CD14-positive monocyte (primary cell): ENCODE data around the gene C4orf51. TPM values are rescaled to one million over a fixed set of nuclear protein-coding genes. Genes with fewer than 3 reads are reported as not detected.

Source experiments
- DNase-seq, 3 donors: peaks; one replicate each; pipeline ENCODE4 v3.0.0-alpha.2; 2011 to 2022
- H2AFZ ChIP-seq: 2 replicates; pipeline ENCODE4 v1.6.0; 2012; ENCODE audit warnings: mild to moderate bottlenecking, low read depth, low read length, inconsistent platforms; ENCODE audit not compliant: insufficient read depth, poor library complexity, severe bottlenecking
- H3K27ac ChIP-seq, 2 donors: 1 replicate in 1 of 2; 2 replicates in 1 of 2; pipeline ENCODE4 v1.5.1; 2012 to 2013; ENCODE audit warnings: low read length in 2 of 2, control low read depth in 1 of 2, inconsistent platforms in 1 of 2, low read depth in 1 of 2, mild to moderate bottlenecking in 1 of 2
- H3K27me3 ChIP-seq, 2 donors: one replicate each; pipeline versions ENCODE4 v1.6.0 to v1.6.1; 2011 to 2013; ENCODE audit warnings: low read length in 2 of 2; ENCODE audit not compliant: control insufficient read depth in 2 of 2, insufficient read depth in 2 of 2
- H3K36me3 ChIP-seq, 2 donors: replicated peaks in 1 of 2; 1 replicate in 1 of 2; 2 replicates in 1 of 2; pipeline versions ENCODE4 v1.5.1 to v1.6.1; 2012 to 2013; ENCODE audit warnings: low read length in 2 of 2, control low read depth in 1 of 2, inconsistent platforms in 1 of 2, mild to moderate bottlenecking in 1 of 2; ENCODE audit not compliant: insufficient read depth in 2 of 2, control insufficient read depth in 1 of 2
- H3K4me1 ChIP-seq, 2 donors: 1 replicate in 1 of 2; 2 replicates in 1 of 2; pipeline versions ENCODE4 v1.5.1 to v1.6.1; 2012 to 2013; ENCODE audit warnings: low read length in 2 of 2, control low read depth in 1 of 2, inconsistent platforms in 1 of 2, mild to moderate bottlenecking in 1 of 2, moderate library complexity in 1 of 2; ENCODE audit not compliant: insufficient read depth in 2 of 2, control insufficient read depth in 1 of 2
- H3K4me2 ChIP-seq: replicated peaks from 2 replicates; pipeline ENCODE3; 2012; ENCODE audit warnings: low read length, moderate library complexity, mild to moderate bottlenecking; ENCODE audit not compliant: poor library complexity, severe bottlenecking; ENCODE audit errors: extremely low read depth
- H3K4me3 ChIP-seq, 3 experiments: fragments of 200-600 bp in 1 of 3; sonication (generic) in 1 of 3; replicated peaks in 1 of 3; 1 replicate in 2 of 3; 2 replicates in 1 of 3; pipeline ENCODE4 v1.5.1; 2011 to 2013; ENCODE audit warnings: low read length in 3 of 3, mild to moderate bottlenecking in 3 of 3, control low read depth in 2 of 3, low read depth in 2 of 3, inconsistent platforms in 1 of 3, moderate library complexity in 1 of 3
- H3K79me2 ChIP-seq: 2 replicates; pipeline ENCODE4 v1.6.0; 2012; ENCODE audit warnings: mild to moderate bottlenecking, control low read depth, inconsistent platforms, low read length, moderate library complexity; ENCODE audit not compliant: insufficient read depth
- H3K9ac ChIP-seq: 2 replicates; pipeline ENCODE4 v1.6.0; 2017; ENCODE audit warnings: low read length, mild to moderate bottlenecking; ENCODE audit not compliant: insufficient read depth, poor library complexity, severe bottlenecking
- H3K9me3 ChIP-seq, 2 donors: replicated peaks in 1 of 2; 1 replicate in 1 of 2; 2 replicates in 1 of 2; pipeline versions ENCODE4 v1.5.1 to v1.6.1; 2012 to 2013; ENCODE audit warnings: low read length in 2 of 2, control low read depth in 1 of 2; ENCODE audit not compliant: control insufficient read depth in 1 of 2, insufficient read depth in 1 of 2
- H4K20me1 ChIP-seq: 2 replicates; pipeline ENCODE4 v1.6.0; 2012; ENCODE audit warnings: mild to moderate bottlenecking, low read length, control low read depth, moderate library complexity; ENCODE audit not compliant: insufficient read depth
- H3K27ac Mint-ChIP-seq, 7 donors: one replicate each; pipeline ENCODE4 v1.8.0; 2020; ENCODE audit warnings: mild to moderate bottlenecking in 7 of 7, mixed read lengths in 7 of 7, moderate library complexity in 6 of 7, inconsistent platforms in 2 of 7
- H3K27me3 Mint-ChIP-seq, 3 donors: one replicate each; pipeline ENCODE4 v1.8.0; 2021 to 2022; ENCODE audit warnings: low read depth in 3 of 3, mild to moderate bottlenecking in 3 of 3, mixed read lengths in 3 of 3, moderate library complexity in 3 of 3, inconsistent platforms in 1 of 3
- H3K36me3 Mint-ChIP-seq, 2 donors: one replicate each; pipeline ENCODE4 v1.8.0; 2020; ENCODE audit warnings: mixed read lengths in 2 of 2, inconsistent platforms in 1 of 2, mild to moderate bottlenecking in 1 of 2
- H3K4me1 Mint-ChIP-seq: one replicate; pipeline ENCODE4 v1.8.0; 2020; ENCODE audit warnings: mild to moderate bottlenecking, mixed read lengths
- H3K4me3 Mint-ChIP-seq, 2 donors: one replicate each; pipeline ENCODE4 v1.8.0; 2020; ENCODE audit warnings: mild to moderate bottlenecking in 2 of 2, mixed read lengths in 2 of 2, moderate library complexity in 1 of 2
- H3K9me3 Mint-ChIP-seq, 7 donors: one replicate each; pipeline ENCODE4 v1.8.0; 2020 to 2022; ENCODE audit warnings: mixed read lengths in 7 of 7, mild to moderate bottlenecking in 6 of 7, moderate library complexity in 6 of 7, inconsistent platforms in 2 of 7
- CTCF ChIP-seq: fragments of 200-600 bp; IDR thresholded peaks from one replicate; pipeline ENCODE4 v1.8.0; 2022; ENCODE audit warnings: antibody characterized with exemption, mild to moderate bottlenecking
- WGBS: methylation state at CpG from one replicate; pipeline ENCODE4 v1.1.5; 2013; ENCODE audit warnings: missing lambda C conversion rate; ENCODE audit not compliant: insufficient coverage; 5-methylcytosine and 5-hydroxymethylcytosine counted together
- intact Hi-C, 2 donors: fragments of 100-400 bp; cut with micrococcal nuclease; formaldehyde crosslinking; loops; one replicate each; pipeline versions ENCODE4 v1.15.0 to v1.15.1; 2023
- polyA plus RNA-seq, 3 donors: library from polyadenylated mRNA; depleted of rRNA in 1 of 3; unstranded in 2 of 3; stranded (reverse) in 1 of 3; fragments of 300-500 nt in 2 of 3; fragments of >200 nt in 1 of 3; fragmentation: Illumina TruSeq in 2 of 3; gene quantifications; 1 replicate in 2 of 3; 2 replicates in 1 of 3; pipeline ENCODE4 v1.2.3, GENCODE V29; 2012 to 2021

Gene C4orf51
- polyA plus RNA-seq, 3 donors, result not detected

- H3K36me3 ChIP-seq, result no peaks in the 10 kb centered on the region
These were observed 29.4 kb downstream of the C4orf51 start for GRCh38 chr4:145709336-145709735.

DNA sequence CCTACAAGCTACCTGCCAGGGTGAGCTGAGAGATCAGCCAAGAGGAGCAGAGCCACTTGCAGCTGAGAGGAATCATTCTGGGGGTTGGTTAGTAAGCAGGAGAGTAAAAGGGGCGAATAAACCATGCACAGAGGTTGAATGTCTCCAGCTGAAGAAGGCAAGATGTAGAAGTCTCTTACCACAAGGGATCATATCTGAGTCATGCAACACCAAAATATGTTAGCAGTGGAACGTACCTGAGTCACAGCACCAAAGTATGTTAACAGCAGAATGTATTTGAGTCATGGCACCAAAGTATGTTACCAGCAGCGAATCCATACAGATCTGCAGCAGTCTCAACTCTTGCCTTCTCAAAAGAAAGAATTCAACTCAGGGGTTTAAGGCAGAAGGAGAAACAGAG lies 29.9 kb downstream of the C4orf51 start:
- intact Hi-C loops, result no loop called here
- H3K4me1 Mint-ChIP-seq, result no peaks in the 10 kb centered on the region
- peaks cover 0 to 2% (median 0%) of the 10 kb centered on the region in 3 donors for H3K27me3 Mint-ChIP-seq
- H3K27ac Mint-ChIP-seq, result no peak overlapping the region
- H3K9me3 ChIP-seq, result peaks cover 0 to 4% of the 10 kb centered on the region in 2 donors
- H3K27me3 ChIP-seq, result no peaks in the 10 kb centered on the region
- peaks cover 7 to 23% (median 13%) of the 10 kb centered on the region in 7 donors for H3K9me3 Mint-ChIP-seq
- no peak overlapping the region for H3K9ac ChIP-seq
- no peaks in the 10 kb centered on the region for H3K4me1 ChIP-seq
- no peaks in the 10 kb centered on the region for H3K36me3 Mint-ChIP-seq
- no peak overlapping the region for H3K4me2 ChIP-seq
- H3K4me3 ChIP-seq, result no peak overlapping the region
- H3K79me2 ChIP-seq, result no peaks in the 10 kb centered on the region
- no peaks in the 10 kb centered on the region for H3K36me3 ChIP-seq
- no peak overlapping the region for H2AFZ ChIP-seq
- no peaks in the 10 kb centered on the region for H4K20me1 ChIP-seq
- no peak for TF ChIP-seq CTCF
- DNase-seq, result no peak
- WGBS, result no CpG with 5 or more reads among the region's 3 CpGs
- H3K4me3 Mint-ChIP-seq, result no peak overlapping the region
- no peak overlapping the region for H3K27ac ChIP-seq

More at GRCh38 chr4:145709336-145709735, 29.4 kb downstream of the C4orf51 start:
- Histone ChIP-seq H3K27me3 (no peaks in the 10 kb centered on the region), H3K79me2 (no peaks in the 10 kb centered on the region), H3K4me2 (no peak overlapping the region), H2AFZ (no peak overlapping the region), H3K9me3 (peaks cover 0 to 4% of the 10 kb centered on the region in 2 donors), H3K4me3 (no peak overlapping the region), H4K20me1 (no peaks in the 10 kb centered on the region), H3K9ac (no peak overlapping the region), H3K27ac (no peak overlapping the region), H3K4me1 (no peaks in the 10 kb centered on the region)
- Mint-ChIP-seq H3K4me3 (no peak overlapping the region), H3K9me3 (peaks cover 7 to 23% (median 13%) of the 10 kb centered on the region in 7 donors), H3K27me3 (peaks cover 0 to 2% (median 0%) of the 10 kb centered on the region in 3 donors), H3K4me1 (no peaks in the 10 kb centered on the region), H3K36me3 (no peaks in the 10 kb centered on the region), H3K27ac (no peak overlapping the region)
- intact Hi-C loops, result no loop called here
- 100% methylated on average over 1 of the region's 1 CpG for WGBS
- no peak for TF ChIP-seq CTCF
- DNase-seq, result no peak
